RPMI7951 (cell line): ENCODE results near the gene ANXA5. TPM values are rescaled to one million over a fixed set of nuclear protein-coding genes. Genes with fewer than 3 reads are reported as not detected.

Source experiments
- DNase-seq: peaks from one replicate; pipeline ENCODE4 v3.0.0-alpha.2; 2012; ENCODE audit warnings: low read depth
- total RNA-seq: library from RNA; depleted of rRNA; stranded (reverse); fragments of >200 nt; shearing (Covaris generic); gene quantifications from 2 replicates; pipeline ENCODE4 v1.2.3, GENCODE V29; 2014

ANXA5 gene
- total RNA-seq, 1 experiment from 2014 or later, result 478 TPM

DNA sequence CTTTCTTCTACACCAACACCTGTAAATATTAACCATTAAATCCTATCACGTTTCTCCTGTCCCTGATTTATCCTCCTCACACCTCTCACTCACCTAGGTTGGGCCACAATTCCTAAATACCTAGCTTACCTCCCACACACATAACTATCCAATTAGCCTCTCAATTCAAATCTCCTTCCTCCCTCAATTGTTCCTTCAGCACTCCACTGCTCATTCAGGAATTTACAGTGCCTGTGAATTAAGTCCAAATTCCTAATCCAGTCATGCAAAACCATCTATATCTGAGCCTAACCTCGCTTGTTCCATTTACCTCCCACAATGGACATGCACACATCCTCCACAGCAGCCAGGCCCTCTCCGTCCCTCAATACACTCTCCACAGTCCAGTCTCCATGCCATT lies 17.5 kb downstream of the ANXA5 start:
- DNase-seq, result no peak

GRCh38 chr4:121677524-121677923 lies 19.3 kb downstream of the ANXA5 start:
- DNase-seq, result no peak

- no peak for DNase-seq
Observed at GRCh38 chr4:121676345-121677075, 20.3 kb downstream of the ANXA5 start.

- DNase-seq, result no peak
Observed at GRCh38 chr4:121675715-121676114, 21.1 kb downstream of the ANXA5 start.

- DNase-seq, result no peak
Observed at GRCh38 chr4:121674696-121675095, 22.1 kb downstream of the ANXA5 start.

DNA sequence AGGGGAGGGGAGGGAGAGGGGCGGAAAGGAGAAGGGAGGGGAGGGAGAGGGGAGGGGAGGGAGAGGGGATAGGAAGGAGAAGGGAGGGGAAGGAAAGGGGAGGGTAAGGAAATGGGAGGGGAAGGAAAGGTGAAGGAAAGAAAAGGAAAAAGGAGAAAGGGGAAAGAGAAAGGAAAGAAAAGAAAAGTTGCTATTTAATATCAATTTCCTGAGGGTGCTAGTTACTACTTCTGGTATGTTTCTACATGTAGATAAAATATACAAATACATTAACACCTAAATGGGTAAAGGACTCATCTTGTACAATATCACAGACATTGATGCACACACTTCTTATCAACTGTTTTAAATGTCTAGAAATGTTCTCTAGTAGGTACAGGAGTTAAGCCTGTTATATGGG lies 22.6 kb downstream of the ANXA5 start:
- DNase-seq, result no peak

GRCh38 chr4:121669163-121669550 lies 27.6 kb downstream of the ANXA5 start:
- peak; percentile 67 for DNase-seq

DNA sequence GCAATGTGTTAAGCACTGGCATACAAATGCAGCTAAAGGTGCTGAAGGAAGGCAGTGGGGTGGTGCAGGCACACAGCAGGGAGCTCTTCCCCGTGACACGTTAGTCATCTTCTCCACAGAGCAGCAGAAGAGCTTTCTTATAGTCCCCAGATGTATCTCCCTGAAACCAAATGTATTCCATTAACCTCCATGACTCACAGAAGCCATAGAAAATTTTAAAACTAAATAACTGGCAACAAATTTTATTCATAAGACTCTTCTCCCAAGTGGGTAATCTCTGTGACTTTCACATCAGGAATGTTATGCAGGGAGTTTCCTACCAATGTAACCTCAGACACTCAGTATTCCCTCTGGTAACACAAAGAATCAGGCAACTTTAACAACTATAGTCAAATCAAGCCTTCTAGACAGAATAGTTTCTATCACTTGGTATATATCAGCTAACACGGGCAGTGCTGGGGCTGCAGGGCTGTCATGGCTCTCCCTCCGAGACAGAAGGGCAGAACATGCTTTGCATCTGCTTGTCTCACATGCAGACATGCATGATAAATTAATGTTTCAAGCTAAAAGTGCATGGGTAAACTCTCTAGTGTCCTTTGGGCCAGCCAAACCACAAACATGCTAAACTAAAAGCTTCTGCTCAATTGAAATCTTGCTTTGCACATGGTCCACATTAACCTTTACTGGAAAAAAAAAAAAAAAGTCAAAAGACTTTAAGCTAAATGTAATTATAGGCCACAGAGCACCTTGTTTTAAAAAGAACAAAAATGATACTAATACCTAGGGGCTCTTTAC lies 28.2 kb downstream of the ANXA5 start:
- DNase-seq, result peak; percentile 96

DNA sequence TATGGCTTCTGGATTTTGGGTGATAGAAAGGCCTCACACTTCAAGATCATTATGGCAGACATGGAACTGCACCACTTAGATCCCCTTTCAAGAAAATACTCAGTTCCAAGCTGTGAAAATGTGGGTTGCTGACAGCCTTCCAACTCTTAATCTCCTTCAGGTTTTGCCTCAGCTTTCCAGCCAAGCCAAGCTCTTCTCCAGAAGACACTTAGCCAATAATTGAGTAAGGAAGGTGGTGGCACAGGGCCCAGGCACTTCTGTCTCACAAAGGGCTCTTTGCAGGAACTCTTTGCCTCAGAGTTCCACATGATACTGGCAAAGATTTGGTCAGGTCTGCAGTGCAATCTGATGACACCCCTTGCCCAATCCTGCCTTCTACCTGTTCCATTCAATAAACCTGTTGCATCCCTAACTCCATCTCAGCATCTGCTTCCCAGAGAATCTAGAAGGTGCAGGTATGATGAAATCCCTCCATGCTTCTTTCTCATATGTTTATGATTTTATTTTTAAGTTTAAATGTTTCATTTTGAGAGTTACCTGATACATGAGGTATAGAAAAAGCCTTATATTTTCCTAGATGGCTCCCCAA lies 30.6 kb downstream of the ANXA5 start:
- no peak for DNase-seq

- no peak for DNase-seq
Observed at GRCh38 chr4:121665371-121665770, 31.4 kb downstream of the ANXA5 start.

DNA sequence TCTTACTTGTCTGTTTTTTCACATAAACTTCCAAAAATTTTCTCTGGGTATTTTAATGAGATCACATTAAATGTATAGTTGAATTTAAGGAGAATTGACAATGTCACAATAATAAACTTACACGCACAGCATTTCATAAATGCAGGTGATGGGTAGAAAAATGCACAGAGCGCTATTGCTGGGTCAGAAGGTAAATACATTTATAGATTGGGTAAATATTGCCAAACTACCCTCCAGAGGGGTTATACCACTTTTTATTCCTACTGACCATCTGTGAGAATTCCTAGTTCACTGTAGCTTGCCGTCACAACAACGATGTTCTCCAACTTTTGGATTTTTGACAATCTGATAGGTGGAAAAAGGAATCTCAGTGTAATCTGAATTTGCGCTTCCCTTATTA lies 34.6 kb downstream of the ANXA5 start:
- no peak for DNase-seq

DNA sequence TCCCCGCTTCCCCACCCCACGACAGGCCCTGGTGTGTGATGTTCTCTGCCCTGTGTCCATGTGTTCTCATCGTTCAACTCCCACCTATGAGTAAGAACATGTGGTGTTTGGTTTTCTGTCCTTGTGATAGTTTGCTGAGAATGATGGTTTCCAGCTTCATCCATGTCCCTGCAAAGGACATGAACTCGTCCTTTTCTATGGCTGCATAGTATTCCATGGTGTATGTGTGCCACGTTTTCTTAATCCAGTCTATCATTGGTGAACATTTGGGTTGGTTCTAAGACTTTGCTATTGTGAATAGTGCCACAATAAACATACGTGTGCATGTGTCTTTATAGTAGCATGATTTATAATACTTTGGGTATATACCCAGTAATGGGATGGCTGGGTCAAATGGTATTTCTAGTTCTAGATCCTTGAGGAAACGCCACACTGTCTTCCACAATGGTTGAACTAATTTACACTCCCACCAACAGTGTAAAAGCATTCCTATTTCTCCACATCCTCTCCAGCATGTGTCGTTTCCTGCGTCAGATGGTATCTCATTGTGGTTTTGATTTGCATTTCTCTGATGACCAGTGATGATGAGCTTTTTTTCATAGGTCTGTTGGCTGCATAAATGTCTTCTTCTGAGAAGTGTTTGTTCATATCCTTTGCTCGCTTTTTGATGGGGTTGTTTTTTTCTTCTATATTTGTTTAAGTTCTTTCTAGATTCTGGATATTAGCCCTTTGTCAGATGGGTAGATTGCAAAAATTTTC lies 36.4 kb downstream of the ANXA5 start:
- DNase-seq, result peak; percentile 8

DNA sequence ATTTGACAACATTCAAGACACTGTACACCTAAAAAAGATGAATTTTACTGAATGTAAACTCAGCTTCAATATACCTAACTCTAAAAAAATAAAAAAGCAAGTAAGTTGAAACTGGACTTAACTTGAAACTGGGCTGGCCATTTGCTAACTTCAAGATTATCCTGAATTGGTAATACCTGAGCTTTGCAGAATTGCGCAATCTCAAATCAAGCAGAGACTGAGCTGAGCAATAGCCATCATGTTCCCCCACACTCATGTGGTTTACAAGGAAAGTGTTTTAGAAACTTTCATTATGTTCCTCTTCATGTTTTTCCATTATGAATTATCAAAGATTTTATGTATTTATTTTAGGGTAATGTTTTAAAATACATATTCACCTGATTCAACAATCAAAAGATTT lies 38.7 kb downstream of the ANXA5 start:
- no peak for DNase-seq

GRCh38 chr4:121656269-121656641 lies 40.5 kb downstream of the ANXA5 start:
- DNase-seq, result peak; percentile 58

- no peak for DNase-seq
Observed at GRCh38 chr4:121655320-121656268, 41.2 kb downstream of the ANXA5 start.

GRCh38 chr4:121654738-121655137 lies 42.0 kb downstream of the ANXA5 start:
- DNase-seq, result no peak

DNA sequence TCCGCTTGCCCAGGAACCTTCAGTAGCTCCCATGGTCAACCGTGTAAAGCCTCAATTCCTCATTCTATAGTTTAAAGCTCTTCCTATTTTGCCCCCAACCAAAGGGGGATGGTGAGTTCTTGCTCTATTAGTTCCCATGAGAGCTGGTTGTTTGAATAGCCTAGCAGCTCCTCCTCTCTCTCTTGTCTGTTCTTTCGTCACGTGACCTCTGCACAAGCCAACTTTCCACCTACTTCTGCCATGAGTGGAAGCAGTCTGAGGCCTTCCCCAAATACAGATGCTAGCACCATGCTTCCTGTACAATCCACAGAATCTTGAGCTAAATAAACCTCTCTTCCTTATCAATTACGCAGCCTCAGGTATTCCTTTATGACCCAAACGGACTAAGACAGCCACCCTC lies 42.8 kb downstream of the ANXA5 start:
- no peak for DNase-seq

DNA sequence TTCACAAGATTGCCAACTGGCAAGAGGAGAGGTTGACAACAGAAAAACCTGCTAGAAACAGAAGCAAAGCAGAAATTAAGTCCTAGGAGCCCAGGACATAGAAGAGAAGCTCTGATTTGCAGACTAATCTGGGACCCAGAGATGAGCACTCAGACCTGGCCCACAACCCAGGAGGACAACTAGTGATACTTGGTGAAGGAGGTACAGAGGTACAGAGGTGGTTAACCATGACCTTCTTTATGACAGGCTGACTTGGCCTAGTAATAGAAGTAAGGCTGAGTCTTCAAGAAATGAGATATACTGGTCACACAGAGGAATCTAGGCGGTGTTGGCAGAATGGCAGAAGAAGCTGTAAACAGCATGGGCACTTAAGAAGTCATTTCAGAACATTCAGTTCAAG lies 43.6 kb downstream of the ANXA5 start:
- no peak for DNase-seq

DNA sequence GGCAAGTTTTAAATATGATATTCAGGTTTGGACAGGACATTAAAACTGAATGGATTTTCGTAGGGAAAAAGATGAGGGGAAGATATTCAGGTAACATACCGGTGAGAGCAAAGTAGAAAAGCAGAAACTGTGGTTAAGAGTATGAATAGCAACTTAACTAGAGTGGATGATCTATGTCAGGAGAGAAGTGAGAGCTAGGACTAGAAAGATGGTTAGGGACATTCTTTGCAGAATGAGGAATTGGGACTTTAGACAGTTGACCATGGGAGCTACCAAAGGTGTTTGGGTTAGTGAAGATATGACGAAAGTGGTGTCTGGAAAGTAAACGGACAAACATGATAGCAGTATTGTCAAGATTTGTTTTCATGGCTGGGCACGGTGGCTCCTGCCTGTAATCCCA lies 45.2 kb downstream of the ANXA5 start:
- DNase-seq, result no peak

- no peak for DNase-seq
Observed at GRCh38 chr4:121650741-121651140, 46.0 kb downstream of the ANXA5 start.

- DNase-seq, result no peak
Observed at GRCh38 chr4:121648516-121648915, 48.3 kb downstream of the ANXA5 start.
